Effector memory CD4-positive, alpha-beta T cell (primary cell): ENCODE measurements around the gene FBXL20.

Experiments
- DNase-seq, 3 donors: peaks; one replicate each; pipeline ENCODE4 v3.0.0-alpha.2; 2020
- H3K27ac ChIP-seq: 2 replicates; pipeline ENCODE4 v1.7.0; 2013; ENCODE audit warnings: mild to moderate bottlenecking, low read length, moderate library complexity; ENCODE audit not compliant: insufficient read depth, poor library complexity, severe bottlenecking
- H3K27me3 ChIP-seq: replicated peaks from 2 replicates; pipeline ENCODE4 v1.7.0; 2013; ENCODE audit warnings: mild to moderate bottlenecking, low read length; ENCODE audit not compliant: insufficient read depth, control insufficient read depth, poor library complexity, severe bottlenecking
- H3K36me3 ChIP-seq: 2 replicates; pipeline ENCODE4 v1.7.0; 2013; ENCODE audit warnings: mild to moderate bottlenecking, low read length, moderate library complexity; ENCODE audit not compliant: control insufficient read depth, insufficient read depth
- H3K4me1 ChIP-seq: 2 replicates; pipeline ENCODE4 v1.7.0; 2013; ENCODE audit warnings: low read length, mild to moderate bottlenecking; ENCODE audit not compliant: control insufficient read depth, insufficient read depth, poor library complexity, severe bottlenecking
- H3K4me3 ChIP-seq: 2 replicates; pipeline ENCODE4 v1.7.0; 2013; ENCODE audit warnings: low read length, low read depth, mild to moderate bottlenecking; ENCODE audit not compliant: insufficient read depth, poor library complexity, severe bottlenecking
- H3K9me3 ChIP-seq: 2 replicates; pipeline ENCODE4 v1.7.0; 2013; ENCODE audit warnings: mild to moderate bottlenecking, low read length, moderate library complexity; ENCODE audit not compliant: control insufficient read depth

FBXL20 gene

DNA sequence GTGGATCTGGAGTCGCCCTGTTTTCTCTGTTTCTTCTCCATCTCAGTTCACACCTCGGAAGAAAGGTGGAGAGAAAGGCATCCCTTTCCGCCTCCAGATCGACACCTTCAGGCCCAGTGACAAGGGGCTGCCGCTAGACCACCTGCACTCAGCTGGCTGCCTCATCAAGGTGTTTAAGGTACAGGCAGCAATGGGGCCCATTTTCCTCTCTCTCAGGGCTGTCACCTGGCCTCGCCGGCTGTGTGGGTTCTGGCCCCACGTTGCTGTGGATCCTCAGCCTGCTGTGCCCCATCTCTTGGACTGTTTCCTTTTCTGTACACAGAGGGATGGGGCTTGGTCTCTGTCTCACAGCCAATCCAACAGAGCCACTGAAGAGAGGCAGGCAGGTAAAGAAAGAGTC, 158.3 kb downstream of the FBXL20 start:
- Histone ChIP-seq H3K27ac (no peak overlapping the region), H3K4me1 (peaks cover 19% of the 10 kb centered on the region), H3K4me3 (no peak overlapping the region), H3K27me3 (no peaks in the 10 kb centered on the region), H3K9me3 (no peaks in the 10 kb centered on the region), H3K36me3 (no peaks in the 10 kb centered on the region)
- no peak for DNase-seq

DNA sequence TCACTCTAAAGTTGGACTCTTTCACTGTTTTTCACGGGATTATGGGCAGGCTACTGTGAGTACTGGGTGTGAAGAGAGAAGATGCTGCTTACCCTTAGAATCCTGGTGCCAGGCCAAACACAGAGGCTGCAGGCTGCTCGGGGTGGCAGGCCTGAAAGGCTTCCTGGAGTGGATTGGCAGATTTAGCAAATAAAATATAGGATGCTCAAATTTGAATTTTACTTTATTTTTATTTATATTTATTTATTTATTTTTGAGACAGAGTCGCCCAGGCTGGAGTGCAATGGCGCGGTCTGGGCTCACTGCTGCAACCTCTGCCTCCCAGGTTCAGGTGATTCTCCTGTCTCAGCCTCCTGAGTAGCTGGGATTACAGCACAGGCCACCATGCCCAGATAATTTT, 160.8 kb downstream of the FBXL20 start:
- no peak overlapping the region for H3K4me3 ChIP-seq
- H3K27me3 ChIP-seq, result no peaks in the 10 kb centered on the region
- peaks cover 33% of the 10 kb centered on the region for H3K4me1 ChIP-seq
- H3K27ac ChIP-seq, result no peak overlapping the region
- no peaks in the 10 kb centered on the region for H3K9me3 ChIP-seq
- DNase-seq, result no peak
- no peaks in the 10 kb centered on the region for H3K36me3 ChIP-seq

- H3K36me3 ChIP-seq, result no peaks in the 10 kb centered on the region
- H3K9me3 ChIP-seq, result no peaks in the 10 kb centered on the region
- peak; percentile 38 to 59 (median 51) for DNase-seq
- no peaks in the 10 kb centered on the region for H3K27me3 ChIP-seq
- H3K27ac ChIP-seq, result no peak overlapping the region
- no peak overlapping the region for H3K4me3 ChIP-seq
- H3K4me1 ChIP-seq, result peaks cover 31% of the 10 kb centered on the region
Observed at GRCh38 chr17:39239640-39240314, 161.6 kb downstream of the FBXL20 start.

GRCh38 chr17:39238311-39238972, 163.0 kb downstream of the FBXL20 start:
- Histone ChIP-seq H3K4me3 (no peak overlapping the region), H3K27me3 (no peaks in the 10 kb centered on the region), H3K4me1 (peaks cover 26% of the 10 kb centered on the region), H3K9me3 (no peaks in the 10 kb centered on the region), H3K27ac (peak overlapping the region; percentile 53), H3K36me3 (no peaks in the 10 kb centered on the region)
- DNase-seq, result peak; percentile 71 to 78 (median 75)

DNA sequence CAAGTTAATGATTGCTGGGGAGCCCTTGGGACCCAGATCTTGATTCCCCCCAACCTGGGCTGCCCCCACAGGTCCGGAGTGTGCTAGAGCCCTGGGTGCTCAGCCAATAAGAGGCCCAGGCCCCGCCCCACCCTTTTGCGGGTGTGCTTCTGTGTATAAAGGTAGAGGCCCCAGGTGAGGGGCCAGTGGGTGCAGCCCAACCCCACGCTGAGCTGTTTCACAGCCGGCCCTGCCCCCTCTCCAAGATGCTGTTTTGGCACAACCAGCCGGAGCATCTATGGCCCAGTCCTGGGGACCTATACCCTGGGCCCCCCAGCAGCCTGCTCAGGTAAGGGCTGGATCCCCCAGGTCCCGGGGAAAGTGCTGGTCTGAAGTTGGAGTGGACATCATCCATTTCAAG, 163.8 kb downstream of the FBXL20 start:
- H3K27ac ChIP-seq, result peak overlapping the region; percentile 53

GRCh38 chr17:39236981-39237441, 164.4 kb downstream of the FBXL20 start:
- no peaks in the 10 kb centered on the region for H3K36me3 ChIP-seq
- no peaks in the 10 kb centered on the region for H3K27me3 ChIP-seq
- no peaks in the 10 kb centered on the region for H3K9me3 ChIP-seq
- peaks cover 26% of the 10 kb centered on the region for H3K4me1 ChIP-seq
- DNase-seq, result no peak
- H3K4me3 ChIP-seq, result no peak overlapping the region
- no peak overlapping the region for H3K27ac ChIP-seq

More for the DNA sequence above, 163.8 kb downstream of the FBXL20 start:
- no peak for DNase-seq
- no peak overlapping the region for H3K4me3 ChIP-seq
- H3K9me3 ChIP-seq, result no peaks in the 10 kb centered on the region
- peaks cover 26% of the 10 kb centered on the region for H3K4me1 ChIP-seq
- no peaks in the 10 kb centered on the region for H3K36me3 ChIP-seq
- no peaks in the 10 kb centered on the region for H3K27me3 ChIP-seq

DNA sequence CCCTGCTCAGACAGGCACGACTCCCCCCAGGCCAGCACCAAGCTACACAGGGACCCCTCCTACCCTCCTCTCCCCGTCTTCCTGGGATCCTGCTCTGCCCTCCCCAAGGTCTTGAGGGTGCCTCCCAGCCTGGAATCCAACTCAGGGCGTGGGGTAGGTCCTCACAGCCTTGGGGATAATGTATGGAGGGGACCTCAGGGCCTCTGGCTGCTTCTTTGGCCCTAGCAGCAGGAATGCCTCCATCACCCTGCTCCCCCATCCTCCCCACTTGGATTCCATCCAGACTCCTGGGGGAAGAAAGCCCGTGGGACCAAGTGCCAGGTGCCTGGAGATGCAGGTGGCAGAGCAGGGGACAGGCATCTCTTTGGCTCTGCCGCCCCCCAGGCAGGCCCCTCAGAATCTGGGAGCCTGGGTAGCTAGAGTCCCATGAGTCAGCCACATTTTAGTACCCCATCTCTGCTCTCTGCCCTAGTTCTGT, 164.9 kb downstream of the FBXL20 start:
- no peaks in the 10 kb centered on the region for H3K27me3 ChIP-seq
- no peaks in the 10 kb centered on the region for H3K9me3 ChIP-seq
- no peak overlapping the region for H3K27ac ChIP-seq
- peaks cover 30% of the 10 kb centered on the region for H3K4me1 ChIP-seq
- DNase-seq, result no peak
- no peaks in the 10 kb centered on the region for H3K36me3 ChIP-seq
- H3K4me3 ChIP-seq, result no peak overlapping the region

DNA sequence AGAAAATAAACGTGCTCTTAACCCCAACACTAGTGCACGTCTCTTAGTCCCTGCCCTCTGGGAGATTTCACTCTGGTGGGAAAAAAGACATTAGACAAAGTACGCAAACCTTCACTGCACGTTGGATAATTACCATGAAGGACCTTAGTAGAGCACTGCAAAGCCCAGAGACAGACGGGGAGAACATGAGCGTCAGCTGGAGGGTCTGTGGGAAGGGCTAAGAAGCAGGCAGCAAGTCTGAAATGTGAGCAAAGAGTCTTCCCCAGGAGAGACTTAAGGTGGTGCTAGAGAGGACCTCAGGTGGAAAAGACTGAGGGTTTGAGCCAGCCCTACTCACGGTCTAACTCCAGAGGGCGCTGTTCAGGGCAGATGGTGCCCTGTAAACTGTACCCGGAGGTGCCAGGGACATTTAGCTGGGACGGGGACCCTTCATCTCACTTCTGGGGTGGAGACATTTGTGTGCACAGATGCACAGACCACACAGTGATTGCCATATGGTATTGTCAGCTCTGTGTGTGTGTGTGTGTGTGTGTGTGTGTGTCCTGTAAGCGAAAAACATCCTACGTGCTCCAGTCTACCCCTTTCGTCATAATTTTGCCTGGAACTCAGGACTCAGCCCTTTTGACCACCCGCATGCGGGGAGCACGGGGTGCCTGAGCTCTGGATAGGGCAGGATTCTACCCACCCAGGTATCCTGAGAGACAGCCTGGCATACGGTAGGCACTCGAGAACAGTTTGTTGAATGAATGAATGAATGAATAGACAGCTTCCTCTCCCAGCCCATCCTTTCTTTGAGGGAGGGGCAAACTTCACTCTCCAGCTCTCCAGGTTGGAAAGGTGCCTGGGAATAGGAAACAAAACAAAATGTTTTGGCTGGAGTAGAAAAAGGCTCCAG, 165.6 kb downstream of the FBXL20 start:
- Histone ChIP-seq H3K27me3 (no peaks in the 10 kb centered on the region), H3K4me1 (peaks cover 30% of the 10 kb centered on the region), H3K27ac (no peak overlapping the region), H3K4me3 (no peak overlapping the region), H3K9me3 (no peaks in the 10 kb centered on the region), H3K36me3 (no peaks in the 10 kb centered on the region)
- DNase-seq, result peak; percentile 8 to 25 (median 23)

DNA sequence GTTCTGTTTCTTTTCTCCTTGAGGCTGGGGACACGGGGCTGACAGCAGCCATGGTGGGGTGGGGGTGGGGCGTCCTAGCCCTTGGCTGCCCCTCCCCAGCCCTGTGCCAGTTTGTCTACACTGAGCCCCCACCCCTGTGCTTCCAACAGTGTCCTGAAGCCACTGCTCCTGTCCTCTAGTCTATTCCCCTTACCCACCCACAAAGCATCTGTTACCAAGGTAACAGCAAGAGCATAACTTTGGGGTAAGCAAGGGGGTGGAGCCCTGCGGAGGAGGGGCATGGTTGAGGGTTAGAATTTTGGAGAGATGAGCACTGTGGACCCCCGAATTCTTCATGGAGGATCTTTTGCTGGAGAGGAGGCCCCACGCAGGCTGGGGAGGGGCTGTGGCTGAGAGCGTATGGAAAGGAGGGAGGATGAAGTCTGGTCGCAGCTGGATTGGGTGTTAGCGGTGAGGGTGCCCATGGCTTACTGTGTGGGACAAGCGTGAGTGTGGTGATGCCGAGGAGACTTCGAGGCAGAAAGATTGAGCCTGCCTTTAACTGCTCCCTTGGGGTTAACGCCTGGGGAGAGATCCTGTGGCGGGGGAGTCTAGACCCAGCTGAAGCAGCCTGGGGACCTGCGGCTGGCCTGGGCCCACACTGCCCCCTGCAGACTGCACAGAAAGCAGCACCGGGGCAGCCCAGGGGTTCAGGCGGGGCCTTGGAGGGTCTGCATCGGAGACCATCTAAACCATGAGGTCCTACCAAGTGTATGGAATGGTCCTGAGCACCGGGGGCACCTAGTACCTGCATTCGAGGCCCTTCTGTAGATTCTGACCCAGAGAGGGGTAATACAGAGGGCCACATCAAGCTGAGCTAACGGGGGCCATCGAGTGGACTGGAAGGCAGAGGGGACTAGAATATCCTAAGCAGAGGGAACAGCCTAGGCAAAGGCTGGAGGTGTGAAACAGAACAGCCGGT, 169.6 kb downstream of the FBXL20 start:
- peak; percentile 20 to 43 (median 31) for DNase-seq
- no peaks in the 10 kb centered on the region for H3K9me3 ChIP-seq
- no peak overlapping the region for H3K4me3 ChIP-seq
- no peaks in the 10 kb centered on the region for H3K36me3 ChIP-seq
- H3K4me1 ChIP-seq, result peaks cover 13% of the 10 kb centered on the region
- peaks cover 6% of the 10 kb centered on the region for H3K27me3 ChIP-seq
- no peak overlapping the region for H3K27ac ChIP-seq
